Prostate gland (tissue), 2 donors: ENCODE measurements around the gene ZGPAT.
"Not testable (repeated sequence)": the region's sequence is repeated elsewhere in the genome, so short reads cannot be mapped to it uniquely, and the experiment has no call there.

Experiments used
- POLR2AphosphoS5 ChIP-seq: sonication (generic); formaldehyde crosslinking; IDR thresholded peaks from one replicate; pipeline ENCODE4 v1.6.1; 2017; ENCODE audit warnings: antibody characterized with exemption
- TF ChIP-seq, protein P1 (sequence below), 4 experiments: fragments of 200-600 bp in 2 of 4; fragments of 450-650 bp in 2 of 4; sonication (generic) in 2 of 4; IDR thresholded peaks; 1 replicate in 3 of 4; 2 replicates in 1 of 4; pipeline ENCODE4 v1.5.1; 2016 to 2019; ENCODE audit warnings: antibody characterized with exemption in 4 of 4, mild to moderate bottlenecking in 2 of 4, moderate library complexity in 2 of 4

GRCh38 chr20:63671695-63672094 lies 36.1 kb upstream of the ZGPAT start:
- TF ChIP-seq, protein P1, sequence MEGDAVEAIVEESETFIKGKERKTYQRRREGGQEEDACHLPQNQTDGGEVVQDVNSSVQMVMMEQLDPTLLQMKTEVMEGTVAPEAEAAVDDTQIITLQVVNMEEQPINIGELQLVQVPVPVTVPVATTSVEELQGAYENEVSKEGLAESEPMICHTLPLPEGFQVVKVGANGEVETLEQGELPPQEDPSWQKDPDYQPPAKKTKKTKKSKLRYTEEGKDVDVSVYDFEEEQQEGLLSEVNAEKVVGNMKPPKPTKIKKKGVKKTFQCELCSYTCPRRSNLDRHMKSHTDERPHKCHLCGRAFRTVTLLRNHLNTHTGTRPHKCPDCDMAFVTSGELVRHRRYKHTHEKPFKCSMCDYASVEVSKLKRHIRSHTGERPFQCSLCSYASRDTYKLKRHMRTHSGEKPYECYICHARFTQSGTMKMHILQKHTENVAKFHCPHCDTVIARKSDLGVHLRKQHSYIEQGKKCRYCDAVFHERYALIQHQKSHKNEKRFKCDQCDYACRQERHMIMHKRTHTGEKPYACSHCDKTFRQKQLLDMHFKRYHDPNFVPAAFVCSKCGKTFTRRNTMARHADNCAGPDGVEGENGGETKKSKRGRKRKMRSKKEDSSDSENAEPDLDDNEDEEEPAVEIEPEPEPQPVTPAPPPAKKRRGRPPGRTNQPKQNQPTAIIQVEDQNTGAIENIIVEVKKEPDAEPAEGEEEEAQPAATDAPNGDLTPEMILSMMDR (IDR thresholded peaks at IDR 0.05) = not testable (repeated sequence)
- not testable (repeated sequence) for TF ChIP-seq POLR2AphosphoS5
